SK-N-MC (cell line): ENCODE results near the gene NR3C1.

Source experiments
- EZH2 ChIP-seq: fragments of 200-600 bp; sonication (generic); IDR thresholded peaks from one replicate; pipeline ENCODE4 v1.6.1; 2017; ENCODE audit warnings: antibody characterized with exemption
- POLR2AphosphoS5 ChIP-seq: IDR thresholded peaks from 2 replicates; pipeline ENCODE4 v1.6.1; 2012; ENCODE audit warnings: mild to moderate bottlenecking, low read depth, low read length, borderline replicate concordance

GRCh38 chr5:143361438-143361837 is 42.0 kb downstream of the NR3C1 start:
- TF ChIP-seq EZH2 (no peak), POLR2AphosphoS5 (no peak)
